PC-9 (cell line): ENCODE results near the gene C12orf57. TPM values are rescaled to one million over a fixed set of nuclear protein-coding genes. Genes with fewer than 3 reads are reported as not detected.

ENCODE experiments used
- BruUV-seq: library from RNA; stranded (reverse); fragments of 400-500 nt; replicated peaks from 2 replicates; lab custom pipeline; 2021; lab: Mats Ljungman, UMichigan
- CTCF ChIA-PET: fragments of 300-600 bp; sonication (Branson Sonifier 250); formaldehyde crosslinking; loops from one replicate; lab custom pipeline; 2022; ENCODE audit warnings: antibody characterized with exemption; lab: Charles Lee
- POLR2A ChIA-PET: fragments of 300-600 bp; sonication (Branson Sonifier 250); formaldehyde crosslinking; loops from one replicate; lab custom pipeline; 2022; ENCODE audit warnings: antibody characterized with exemption; ENCODE audit not compliant: unreplicated experiment; lab: Charles Lee
- DNase-seq, 2 experiments: peaks; one replicate each; pipeline versions ENCODE4 v3.0.0 to v3.0.0-alpha.2; 2015 to 2022; ENCODE audit warnings: mixed read lengths in 1 of 2
- H2AFZ ChIP-seq: fragments of 200-600 bp; sonication (generic); 2 replicates; pipeline ENCODE4 v1.8.1; 2017; ENCODE audit warnings: antibody characterized with exemption
- H3F3A ChIP-seq: fragments of 200-600 bp; sonication (generic); 2 replicates; pipeline ENCODE4 v1.8.1; 2017; ENCODE audit warnings: antibody characterized with exemption, mild to moderate bottlenecking, low read depth; ENCODE audit not compliant: insufficient read depth
- H3K27ac ChIP-seq: fragments of 200-600 bp; sonication (generic); 2 replicates; pipeline ENCODE4 v1.6.1; 2016; ENCODE audit warnings: mixed run types
- H3K27me3 ChIP-seq: fragments of 200-600 bp; sonication (generic); 2 replicates; pipeline ENCODE4 v1.6.1; 2016; ENCODE audit warnings: low read depth, mixed run types; ENCODE audit not compliant: insufficient read depth
- H3K36me3 ChIP-seq: fragments of 200-600 bp; sonication (generic); 2 replicates; pipeline ENCODE4 v1.6.1; 2016; ENCODE audit warnings: low read depth, mixed run types
- H3K4me1 ChIP-seq: fragments of 200-600 bp; sonication (generic); replicated peaks from 2 replicates; pipeline ENCODE4 v1.6.1; 2016; ENCODE audit warnings: mixed run types; ENCODE audit not compliant: insufficient read depth
- H3K4me2 ChIP-seq: fragments of 200-600 bp; sonication (generic); 2 replicates; pipeline ENCODE4 v1.6.1; 2017; ENCODE audit warnings: mixed run types
- H3K4me3 ChIP-seq: fragments of 200-600 bp; sonication (generic); 2 replicates; pipeline ENCODE4 v1.6.1; 2016; ENCODE audit warnings: mixed run types
- H3K79me2 ChIP-seq: fragments of 200-600 bp; sonication (generic); 2 replicates; pipeline ENCODE4 v1.6.1; 2017; ENCODE audit warnings: low read depth, mixed run types
- H3K9me2 ChIP-seq: fragments of 200-600 bp; sonication (generic); 2 replicates; pipeline ENCODE4 v1.8.1; 2017; ENCODE audit warnings: mild to moderate bottlenecking; ENCODE audit not compliant: insufficient read depth
- H3K9me3 ChIP-seq: fragments of 200-600 bp; sonication (generic); 2 replicates; pipeline ENCODE4 v1.8.1; 2016; ENCODE audit warnings: low read depth; ENCODE audit not compliant: insufficient read depth
- H4K20me1 ChIP-seq: fragments of 200-600 bp; sonication (generic); 2 replicates; pipeline ENCODE4 v1.8.1; 2017; ENCODE audit not compliant: insufficient read depth
- CTCF ChIP-seq: fragments of 200-600 bp; sonication (generic); conservative IDR thresholded peaks from 2 replicates; pipeline ENCODE4 v1.6.1; 2017; ENCODE audit warnings: mixed run types, antibody characterized with exemption, mild to moderate bottlenecking, moderate library complexity
- EZH2 ChIP-seq: fragments of 200-600 bp; sonication (generic); IDR thresholded peaks from 2 replicates; pipeline ENCODE4 v1.8.0; 2017; ENCODE audit warnings: antibody characterized with exemption, low read depth
- intact Hi-C: fragments of 100-400 bp; cut with micrococcal nuclease; formaldehyde crosslinking; loops from one replicate; pipeline ENCODE4 v1.10.0; 2022; ENCODE audit not compliant: unreplicated experiment
- total RNA-seq: library from RNA; stranded (reverse); gene quantifications from 2 replicates; pipeline ENCODE4 v1.2.3, GENCODE V29; 2021

C12orf57 gene
- total RNA-seq, 1 experiment from 2014 or later, result 198 TPM

- intact Hi-C loops, result loop anchor here (5.0 kb wide), 1 partner anchor 258 kb away; the partner anchor contains the start of gene PEX5
- ChIA-PET CTCF (interaction anchor here (0.5 kb wide), 1 partner anchor 180 kb away, joined by 3 read pairs; the partner anchor contains the start of gene C1RL), POLR2A (no interaction called here)
- no peak for DNase-seq
- peaks cover 70% of the 10 kb centered on the region for H3K79me2 ChIP-seq
- H3K9me3 ChIP-seq, result no peaks in the 10 kb centered on the region
- peaks cover 28% of the 10 kb centered on the region; the same call in 1 of the 2 replicates for H4K20me1 ChIP-seq
- H2AFZ ChIP-seq, result no peak overlapping the region
- H3K4me2 ChIP-seq, result peak overlapping the region; percentile 95
- TSS peak; percentile 9 for BruUV-seq
- TF ChIP-seq EZH2 (no peak), CTCF (no peak)
- peaks cover 61% of the 10 kb centered on the region for H3F3A ChIP-seq
- H3K27me3 ChIP-seq, result no peaks in the 10 kb centered on the region
- H3K9me2 ChIP-seq, result no peaks in the 10 kb centered on the region
- H3K36me3 ChIP-seq, result peaks cover 18% of the 10 kb centered on the region
- no peak overlapping the region for H3K27ac ChIP-seq
- peak overlapping the region; percentile 82 for H3K4me3 ChIP-seq
- peaks cover 45% of the 10 kb centered on the region for H3K4me1 ChIP-seq
Observed at GRCh38 chr12:6929466-6930452, 14.1 kb upstream of the C12orf57 start.

GRCh38 chr12:6932766-6933165, 11.1 kb upstream of the C12orf57 start:
- ChIA-PET POLR2A (interaction anchor here (0.5 kb wide), 1 partner anchor 17 kb away, joined by 3 read pairs; no protein-coding TSS in a partner anchor), CTCF (no interaction called here)
- Histone ChIP-seq H3K9me3 (no peaks in the 10 kb centered on the region), H3K27ac (no peak overlapping the region), H3K36me3 (peaks cover 19% of the 10 kb centered on the region), H4K20me1 (peaks cover 28% of the 10 kb centered on the region; the same call in 1 of the 2 replicates), H2AFZ (no peak overlapping the region), H3K79me2 (peaks cover 58% of the 10 kb centered on the region), H3K4me1 (peaks cover 19% of the 10 kb centered on the region), H3K9me2 (no peaks in the 10 kb centered on the region), H3K27me3 (no peaks in the 10 kb centered on the region), H3K4me2 (no peak overlapping the region), H3K4me3 (no peak overlapping the region), H3F3A (peaks cover 54% of the 10 kb centered on the region)
- intact Hi-C loops, result no loop called here
- DNase-seq, result no peak
- BruUV-seq, result no TSS peak
- TF ChIP-seq CTCF, result no peak
- no peak for TF ChIP-seq EZH2

GRCh38 chr12:6934110-6934509, 9.7 kb upstream of the C12orf57 start:
- DNase-seq, result no peak
- ChIA-PET POLR2A (interaction anchor here (0.7 kb wide), 1 partner anchor 9 kb away, joined by 4 read pairs; no protein-coding TSS in a partner anchor), CTCF (no interaction called here)
- H3K79me2 ChIP-seq, result peaks cover 49% of the 10 kb centered on the region
- H3K27me3 ChIP-seq, result no peaks in the 10 kb centered on the region
- no peaks in the 10 kb centered on the region for H3K9me3 ChIP-seq
- H3K27ac ChIP-seq, result no peak overlapping the region; the same call in 1 of the 2 replicates
- TF ChIP-seq EZH2 (no peak), CTCF (no peak)
- no peaks in the 10 kb centered on the region for H3K9me2 ChIP-seq
- no peak overlapping the region for H2AFZ ChIP-seq
- intact Hi-C loops, result no loop called here
- H3K36me3 ChIP-seq, result peaks cover 19% of the 10 kb centered on the region
- peaks cover 54% of the 10 kb centered on the region for H3F3A ChIP-seq
- no TSS peak for BruUV-seq
- no peak overlapping the region for H3K4me3 ChIP-seq
- no peak overlapping the region for H3K4me2 ChIP-seq
- H3K4me1 ChIP-seq, result peaks cover 25% of the 10 kb centered on the region
- peaks cover 28% of the 10 kb centered on the region; the same call in 1 of the 2 replicates for H4K20me1 ChIP-seq
